ENCODE data around the gene COPZ2. TPM values are rescaled to one million over a fixed set of nuclear protein-coding genes. Genes with fewer than 3 reads are reported as not detected.

COPZ2 gene
- total and polyA plus RNA-seq, 9 of the 15 experiments (the other 6 are each of a cell fraction or from before 2014, with no cell fraction given), result 0.22 to 0.49 TPM; not detected in 7

- TF ChIP-seq MXI1 (IDR thresholded peaks at IDR 0.05; ENCODE audit: low read depth, low read length), result 0 out of 2 replicates have a peak, but pooled peaks have one; percentile 67
- TF ChIP-seq CREB5 (CRISPR knock-in tag; IDR thresholded peaks at IDR 0.05), result no peak
- TF ChIP-seq ZFP36 (IDR thresholded peaks at IDR 0.05; ENCODE audit: low read depth, low read length, partially characterized antibody), result no peak
- peak; percentile 15; the same call in 1 of the 2 replicates for TF ChIP-seq NCOA1 (IDR thresholded peaks at IDR 0.05; ENCODE audit: low read depth)
- TF ChIP-seq IRF2 (CRISPR knock-in tag; IDR thresholded peaks at IDR 0.05), result no peak
- TF ChIP-seq ZFPM2 (CRISPR knock-in tag; IDR thresholded peaks at IDR 0.05), result no peak
- no peak for TF ChIP-seq MBD1 (CRISPR knock-in tag; IDR thresholded peaks at IDR 0.05)
- TF ChIP-seq PYGO2 (tag; IDR thresholded peaks at IDR 0.05), result no peak
- TF ChIP-seq ARID1B (IDR thresholded peaks at IDR 0.05), result peak; percentile 63; the same call in 1 of the 2 replicates
- TF ChIP-seq KLF13 (tag; IDR thresholded peaks at IDR 0.05; ENCODE audit: borderline replicate concordance, low read depth), result no peak
- no peak for TF ChIP-seq HNRNPK (IDR thresholded peaks at IDR 0.05; ENCODE audit: low read depth, low read length, poor library complexity, severe bottlenecking)
- TF ChIP-seq TCF7 (IDR thresholded peaks at IDR 0.05; ENCODE audit: borderline replicate concordance), result no peak
- TF ChIP-seq STAT5B (CRISPR knock-in tag; IDR thresholded peaks at IDR 0.05), result no peak
- TF ChIP-seq MAZ (CRISPR knock-in tag; conservative IDR thresholded peaks at IDR 0.05 in 1 of 2, IDR thresholded peaks at IDR 0.05 in 1 of 2), result no peak; a peak in 2 of 4 replicates
- no peak for TF ChIP-seq PHB (CRISPR knock-in tag; IDR thresholded peaks at IDR 0.05)
- no peak for TF ChIP-seq HDAC3 (IDR thresholded peaks at IDR 0.05; ENCODE audit: borderline replicate concordance, partially characterized antibody)
- TF ChIP-seq HLTF (IDR thresholded peaks at IDR 0.05), result no peak
- no peak for TF ChIP-seq YY1 (IDR thresholded peaks at IDR 0.05; ENCODE audit: borderline replicate concordance in 1 of 3, control insufficient read depth in 1 of 3, extremely low read depth in 1 of 3, insufficient read depth in 3 of 3, insufficient read length in 1 of 3, insufficient replicate concordance in 2 of 3, low read depth in 1 of 3, low read length in 2 of 3)
- TF ChIP-seq ZNF280A (IDR thresholded peaks at IDR 0.05; ENCODE audit: low read depth, partially characterized antibody), result no peak
- TF ChIP-seq ELK3 (CRISPR knock-in tag; IDR thresholded peaks at IDR 0.05), result no peak
These were observed 14.3 kb upstream of the COPZ2 start (continued) for GRCh38 chr17:48051706-48052486.

Measured in K562 (cell line).